DOHH2 (cell line): ENCODE results near the gene ABCA10.

Experiments used
- H3F3A ChIP-seq: fragments of 200-600 bp; sonication (generic), shearing (Covaris generic); 2 replicates; pipeline ENCODE4 v1.6.0; 2016; ENCODE audit warnings: antibody characterized with exemption, mild to moderate bottlenecking; ENCODE audit not compliant: control insufficient read depth, insufficient read depth
- H3K27ac ChIP-seq: fragments of 200-600 bp; sonication (generic); 2 replicates; pipeline ENCODE4 v1.5.1; 2014; ENCODE audit warnings: low read depth, mild to moderate bottlenecking, low read length, moderate library complexity
- H3K27me3 ChIP-seq: fragments of 200-600 bp; sonication (generic); 2 replicates; pipeline ENCODE4 v1.6.1; 2014; ENCODE audit warnings: mild to moderate bottlenecking, low read length, mixed read lengths; ENCODE audit not compliant: control insufficient read depth
- H3K36me3 ChIP-seq: fragments of 200-600 bp; sonication (generic); 2 replicates; pipeline ENCODE4 v1.6.1; 2014; ENCODE audit warnings: mild to moderate bottlenecking, low read length, moderate library complexity, mixed read lengths; ENCODE audit not compliant: control insufficient read depth
- H3K4me1 ChIP-seq: fragments of 200-600 bp; sonication (generic); 2 replicates; pipeline ENCODE4 v1.6.1; 2014; ENCODE audit warnings: mild to moderate bottlenecking, low read length, mixed read lengths; ENCODE audit not compliant: control insufficient read depth
- H3K4me2 ChIP-seq: fragments of 200-600 bp; sonication (generic); 2 replicates; pipeline ENCODE4 v1.6.0; 2014; ENCODE audit warnings: mild to moderate bottlenecking, low read length, moderate library complexity
- H3K4me3 ChIP-seq: fragments of 200-600 bp; sonication (generic); 2 replicates; pipeline ENCODE4 v1.5.1; 2014; ENCODE audit warnings: mild to moderate bottlenecking, low read length, mixed read lengths
- H3K79me2 ChIP-seq: fragments of 200-600 bp; sonication (generic); 2 replicates; pipeline ENCODE4 v1.6.1; 2014; ENCODE audit warnings: mild to moderate bottlenecking, low read length, mixed read lengths; ENCODE audit not compliant: control insufficient read depth
- H3K9me2 ChIP-seq: fragments of 200-600 bp; sonication (generic); replicated peaks from 2 replicates; pipeline ENCODE4 v1.6.1; 2014; ENCODE audit warnings: mild to moderate bottlenecking, low read length, mixed read lengths; ENCODE audit not compliant: control insufficient read depth
- H3K9me3 ChIP-seq: fragments of 200-600 bp; sonication (generic); 2 replicates; pipeline ENCODE4 v1.6.1; 2014; ENCODE audit warnings: antibody characterized with exemption, low read length, mixed read lengths; ENCODE audit not compliant: control insufficient read depth, insufficient read depth
- H4K20me1 ChIP-seq: fragments of 200-600 bp; sonication (generic); 2 replicates; pipeline ENCODE4 v1.6.0; 2014; ENCODE audit warnings: low read depth, mild to moderate bottlenecking, antibody characterized with exemption, low read length, moderate library complexity; ENCODE audit not compliant: control insufficient read depth, insufficient read depth
- EZH2phosphoT487 ChIP-seq: fragments of 200-600 bp; sonication (generic); IDR thresholded peaks from 2 replicates; pipeline ENCODE4 v1.6.1; 2017; ENCODE audit warnings: borderline replicate concordance, mild to moderate bottlenecking, antibody characterized with exemption, low read length, moderate library complexity, mixed read lengths
- TF ChIP-seq, protein P1 (sequence below): fragments of 200-600 bp; sonication (generic); IDR thresholded peaks from one replicate; pipeline ENCODE4 v1.5.1; 2014; ENCODE audit warnings: antibody characterized with exemption, mild to moderate bottlenecking, low read depth, low read length; ENCODE audit not compliant: poor library complexity, severe bottlenecking

Gene ABCA10

DNA sequence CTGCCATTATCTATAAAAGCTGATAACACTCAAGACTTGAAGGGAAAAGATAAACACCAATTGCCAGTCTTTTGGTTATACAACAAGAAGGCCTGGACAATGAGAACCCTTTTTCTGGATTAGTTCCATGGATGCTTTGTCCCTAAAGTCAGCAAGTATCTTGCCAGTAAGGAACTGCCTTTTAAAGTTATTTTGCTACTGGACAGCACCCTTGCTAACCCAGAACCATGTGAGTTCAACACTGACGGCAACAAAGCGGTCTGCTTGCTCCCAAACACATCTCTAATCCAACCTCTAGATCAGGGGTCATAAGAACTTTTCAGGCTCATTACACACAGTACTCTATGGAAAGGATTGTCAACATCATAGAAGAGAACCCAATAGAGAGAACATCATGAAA lies 61.7 kb downstream of the ABCA10 start:
- Histone ChIP-seq H3K4me3 (no peak overlapping the region), H3K4me2 (no peak overlapping the region), H4K20me1 (no peaks in the 10 kb centered on the region), H3K27ac (no peak overlapping the region), H3K9me2 (no peaks in the 10 kb centered on the region), H3K79me2 (no peaks in the 10 kb centered on the region), H3K27me3 (no peaks in the 10 kb centered on the region), H3K9me3 (no peaks in the 10 kb centered on the region), H3F3A (no peaks in the 10 kb centered on the region), H3K36me3 (no peaks in the 10 kb centered on the region), H3K4me1 (no peaks in the 10 kb centered on the region)
- TF ChIP-seq, protein P1, sequence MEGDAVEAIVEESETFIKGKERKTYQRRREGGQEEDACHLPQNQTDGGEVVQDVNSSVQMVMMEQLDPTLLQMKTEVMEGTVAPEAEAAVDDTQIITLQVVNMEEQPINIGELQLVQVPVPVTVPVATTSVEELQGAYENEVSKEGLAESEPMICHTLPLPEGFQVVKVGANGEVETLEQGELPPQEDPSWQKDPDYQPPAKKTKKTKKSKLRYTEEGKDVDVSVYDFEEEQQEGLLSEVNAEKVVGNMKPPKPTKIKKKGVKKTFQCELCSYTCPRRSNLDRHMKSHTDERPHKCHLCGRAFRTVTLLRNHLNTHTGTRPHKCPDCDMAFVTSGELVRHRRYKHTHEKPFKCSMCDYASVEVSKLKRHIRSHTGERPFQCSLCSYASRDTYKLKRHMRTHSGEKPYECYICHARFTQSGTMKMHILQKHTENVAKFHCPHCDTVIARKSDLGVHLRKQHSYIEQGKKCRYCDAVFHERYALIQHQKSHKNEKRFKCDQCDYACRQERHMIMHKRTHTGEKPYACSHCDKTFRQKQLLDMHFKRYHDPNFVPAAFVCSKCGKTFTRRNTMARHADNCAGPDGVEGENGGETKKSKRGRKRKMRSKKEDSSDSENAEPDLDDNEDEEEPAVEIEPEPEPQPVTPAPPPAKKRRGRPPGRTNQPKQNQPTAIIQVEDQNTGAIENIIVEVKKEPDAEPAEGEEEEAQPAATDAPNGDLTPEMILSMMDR = no peak
- no peak for TF ChIP-seq EZH2phosphoT487

DNA sequence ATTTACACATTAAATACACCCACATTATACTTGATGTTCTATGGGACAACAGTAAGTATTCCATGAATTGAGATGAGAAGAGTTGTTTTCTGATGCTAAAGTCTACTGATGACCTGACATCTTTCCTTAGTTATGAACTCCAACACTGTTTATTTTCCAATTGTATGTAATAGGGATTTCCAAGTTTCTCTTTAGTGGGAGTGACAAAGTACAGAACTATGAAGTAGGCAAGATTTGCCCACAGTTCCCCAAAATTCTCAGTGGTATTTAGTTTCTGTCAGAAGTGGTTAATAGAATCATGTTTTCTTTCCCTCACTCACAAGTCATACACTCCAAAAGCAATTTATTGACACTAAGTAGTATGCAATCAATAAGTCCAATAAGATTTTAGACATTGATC lies 64.4 kb downstream of the ABCA10 start:
- H3K27me3 ChIP-seq = no peaks in the 10 kb centered on the region
- H3K9me3 ChIP-seq = no peaks in the 10 kb centered on the region
- no peaks in the 10 kb centered on the region for H3K9me2 ChIP-seq
- no peaks in the 10 kb centered on the region for H3F3A ChIP-seq
- H3K79me2 ChIP-seq = no peaks in the 10 kb centered on the region
- no peak overlapping the region for H3K27ac ChIP-seq
- H3K4me3 ChIP-seq = no peak overlapping the region
- no peaks in the 10 kb centered on the region for H3K4me1 ChIP-seq
- no peak overlapping the region for H3K4me2 ChIP-seq
- no peak for TF ChIP-seq EZH2phosphoT487
- no peaks in the 10 kb centered on the region for H3K36me3 ChIP-seq
- no peaks in the 10 kb centered on the region for H4K20me1 ChIP-seq

GRCh38 chr17:69159418-69159817 lies 69.2 kb downstream of the ABCA10 start:
- no peaks in the 10 kb centered on the region for H3K27me3 ChIP-seq
- no peaks in the 10 kb centered on the region for H3K79me2 ChIP-seq
- no peaks in the 10 kb centered on the region for H3K4me1 ChIP-seq
- no peaks in the 10 kb centered on the region for H3K36me3 ChIP-seq
- no peaks in the 10 kb centered on the region for H3K9me3 ChIP-seq
- no peak overlapping the region for H3K27ac ChIP-seq
- no peak overlapping the region for H3K4me2 ChIP-seq
- no peaks in the 10 kb centered on the region for H3F3A ChIP-seq
- H3K9me2 ChIP-seq = no peaks in the 10 kb centered on the region
- TF ChIP-seq, protein P1 = no peak
- no peak for TF ChIP-seq EZH2phosphoT487
- H3K4me3 ChIP-seq = no peak overlapping the region
- no peaks in the 10 kb centered on the region for H4K20me1 ChIP-seq

DNA sequence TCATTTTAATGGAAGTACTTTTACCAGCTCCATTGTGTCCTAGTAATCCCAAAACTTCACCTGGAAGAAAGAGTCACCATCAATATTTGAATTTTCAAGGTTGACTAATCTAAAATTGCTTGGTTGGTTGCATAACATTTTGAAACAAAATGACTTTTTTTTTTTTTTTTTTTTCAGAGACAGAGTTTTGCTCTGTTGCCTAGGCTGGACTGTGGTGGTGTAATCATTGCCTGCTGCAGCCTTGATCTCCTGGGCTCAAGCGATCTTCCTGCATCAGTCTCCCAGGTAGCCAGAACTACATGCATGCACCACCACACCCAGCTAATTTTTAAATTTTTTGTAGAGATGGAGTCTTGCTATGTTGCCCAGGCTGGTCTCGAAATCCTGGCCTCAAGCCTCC lies 74.4 kb downstream of the ABCA10 start:
- H3K4me1 ChIP-seq = no peaks in the 10 kb centered on the region
- no peak for TF ChIP-seq EZH2phosphoT487
- TF ChIP-seq, protein P1 = no peak
- H3K9me2 ChIP-seq = no peaks in the 10 kb centered on the region
- H3F3A ChIP-seq = no peaks in the 10 kb centered on the region
- H3K4me2 ChIP-seq = no peak overlapping the region
- H3K27ac ChIP-seq = no peak overlapping the region
- no peak overlapping the region for H3K4me3 ChIP-seq
- H3K27me3 ChIP-seq = no peaks in the 10 kb centered on the region
- no peaks in the 10 kb centered on the region for H4K20me1 ChIP-seq
- no peaks in the 10 kb centered on the region for H3K79me2 ChIP-seq
- no peaks in the 10 kb centered on the region for H3K36me3 ChIP-seq
- no peaks in the 10 kb centered on the region for H3K9me3 ChIP-seq
